VCaP (cell line): ENCODE data around the gene TMEM269.

Experiments used
- H3K27ac ChIP-seq: fragments of 450-650 bp; 2 replicates; pipeline ENCODE4 v1.5.1; 2017
- TF ChIP-seq, protein P1 (sequence below): fragments of 450-650 bp; conservative IDR thresholded peaks from 2 replicates; pipeline ENCODE4 v1.5.1; 2017; ENCODE audit warnings: mild to moderate bottlenecking, moderate library complexity

The TMEM269 gene

DNA sequence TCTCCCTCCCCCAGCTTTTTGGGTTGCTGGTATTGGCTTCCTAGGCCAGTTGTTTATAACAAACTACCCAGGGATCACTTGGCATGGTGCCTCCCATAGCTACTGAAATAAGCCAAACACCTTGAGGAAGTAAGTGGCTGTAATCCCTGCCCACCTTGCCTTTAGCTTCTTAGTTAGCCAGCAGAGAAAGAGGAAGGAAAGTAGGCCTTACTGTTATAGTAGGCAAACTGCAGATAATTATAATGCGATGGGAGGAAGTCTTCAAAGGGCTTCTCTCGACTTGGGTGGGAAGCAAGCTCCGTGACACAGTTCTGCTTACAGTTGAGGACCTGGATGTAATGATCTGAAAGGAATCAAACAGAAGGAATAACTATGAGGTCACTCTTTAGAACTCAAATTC lies 26.1 kb upstream of the TMEM269 start:
- TF ChIP-seq, protein P1, sequence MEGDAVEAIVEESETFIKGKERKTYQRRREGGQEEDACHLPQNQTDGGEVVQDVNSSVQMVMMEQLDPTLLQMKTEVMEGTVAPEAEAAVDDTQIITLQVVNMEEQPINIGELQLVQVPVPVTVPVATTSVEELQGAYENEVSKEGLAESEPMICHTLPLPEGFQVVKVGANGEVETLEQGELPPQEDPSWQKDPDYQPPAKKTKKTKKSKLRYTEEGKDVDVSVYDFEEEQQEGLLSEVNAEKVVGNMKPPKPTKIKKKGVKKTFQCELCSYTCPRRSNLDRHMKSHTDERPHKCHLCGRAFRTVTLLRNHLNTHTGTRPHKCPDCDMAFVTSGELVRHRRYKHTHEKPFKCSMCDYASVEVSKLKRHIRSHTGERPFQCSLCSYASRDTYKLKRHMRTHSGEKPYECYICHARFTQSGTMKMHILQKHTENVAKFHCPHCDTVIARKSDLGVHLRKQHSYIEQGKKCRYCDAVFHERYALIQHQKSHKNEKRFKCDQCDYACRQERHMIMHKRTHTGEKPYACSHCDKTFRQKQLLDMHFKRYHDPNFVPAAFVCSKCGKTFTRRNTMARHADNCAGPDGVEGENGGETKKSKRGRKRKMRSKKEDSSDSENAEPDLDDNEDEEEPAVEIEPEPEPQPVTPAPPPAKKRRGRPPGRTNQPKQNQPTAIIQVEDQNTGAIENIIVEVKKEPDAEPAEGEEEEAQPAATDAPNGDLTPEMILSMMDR = no peak

DNA sequence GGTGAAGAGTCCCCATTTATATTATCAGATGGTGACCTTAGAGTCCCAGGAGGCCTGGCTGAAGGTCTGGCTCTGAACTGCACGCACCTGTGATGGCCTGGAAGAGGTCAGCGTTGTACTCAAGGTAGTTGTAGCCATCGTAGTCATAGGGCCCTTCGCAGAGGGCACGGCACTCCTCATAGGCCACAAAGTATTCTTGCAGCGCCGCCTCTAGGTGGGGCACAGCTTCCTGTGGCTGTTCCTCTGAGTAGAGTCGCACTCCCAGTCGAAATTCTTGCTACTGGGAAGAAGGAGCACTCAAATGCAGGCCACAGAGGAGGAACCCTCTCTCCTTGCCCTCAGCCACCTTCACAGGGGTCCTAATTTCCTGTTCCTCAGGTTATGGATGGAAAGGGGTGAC lies 25.7 kb upstream of the TMEM269 start:
- TF ChIP-seq, protein P1 = no peak
- no peak overlapping the region for H3K27ac ChIP-seq

More for the DNA sequence above, 26.1 kb upstream of the TMEM269 start:
- no peak overlapping the region for H3K27ac ChIP-seq

DNA sequence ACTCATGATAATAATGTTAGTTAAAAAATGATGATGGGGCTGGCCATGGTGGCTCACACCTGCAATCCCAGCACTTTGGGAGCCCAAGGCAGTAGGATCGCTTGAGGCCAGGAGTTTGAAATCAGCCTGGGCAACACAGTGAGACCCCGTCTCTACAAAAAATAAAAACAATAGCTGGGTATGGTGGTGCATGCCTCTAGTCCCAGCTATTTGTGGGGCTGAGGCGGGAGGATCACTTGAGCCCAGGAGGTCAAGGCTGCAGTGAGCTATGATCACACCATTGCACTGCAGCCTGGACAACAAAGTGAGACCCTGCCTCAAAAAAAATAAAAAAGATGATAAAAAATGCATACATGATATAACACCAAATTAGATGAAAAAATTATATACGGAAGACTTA lies 23.2 kb upstream of the TMEM269 start:
- TF ChIP-seq, protein P1 = no peak
- H3K27ac ChIP-seq = no peak overlapping the region

DNA sequence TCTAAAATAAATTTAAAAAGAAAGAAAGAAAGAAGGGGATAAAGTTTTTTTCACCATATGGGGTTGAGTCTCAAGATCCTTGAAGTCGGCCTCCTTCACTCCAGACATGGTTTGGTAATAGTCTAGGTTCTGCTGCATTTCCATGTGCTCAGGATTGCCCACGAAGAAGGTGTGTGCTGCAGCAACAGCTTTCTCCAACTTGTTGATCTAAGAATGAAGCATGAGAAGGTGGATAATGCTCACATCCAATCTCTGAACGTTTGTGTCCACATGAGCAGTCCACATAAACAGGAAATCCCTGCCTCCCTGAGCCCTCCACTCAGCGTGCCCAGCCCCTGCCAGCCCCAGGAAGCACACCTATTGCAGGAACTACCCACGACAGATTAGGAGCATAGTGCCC lies 22.5 kb upstream of the TMEM269 start:
- TF ChIP-seq, protein P1 = no peak
- H3K27ac ChIP-seq = no peak overlapping the region

DNA sequence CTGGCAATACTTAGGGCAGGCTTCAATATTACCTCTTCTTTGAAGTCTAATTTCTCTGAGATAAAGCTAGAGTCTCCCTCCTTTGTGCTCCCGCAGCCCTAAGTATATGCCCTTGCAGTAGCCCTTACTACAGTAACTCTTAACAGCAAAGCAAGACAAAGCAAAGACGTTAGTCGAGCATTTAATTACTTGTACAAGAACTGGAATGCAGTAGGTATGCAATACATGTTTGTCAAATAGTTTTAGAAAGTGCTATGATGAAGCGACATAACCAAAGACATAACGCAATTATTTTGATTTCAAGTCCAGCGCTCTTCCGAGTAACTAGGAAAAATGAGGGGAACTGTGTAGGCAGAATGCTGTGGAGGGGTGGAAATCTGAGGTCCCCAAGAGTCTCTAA lies 19.5 kb upstream of the TMEM269 start:
- TF ChIP-seq, protein P1 = no peak
- H3K27ac ChIP-seq = peak overlapping the region; percentile 82; the same call in 1 of the 2 replicates

DNA sequence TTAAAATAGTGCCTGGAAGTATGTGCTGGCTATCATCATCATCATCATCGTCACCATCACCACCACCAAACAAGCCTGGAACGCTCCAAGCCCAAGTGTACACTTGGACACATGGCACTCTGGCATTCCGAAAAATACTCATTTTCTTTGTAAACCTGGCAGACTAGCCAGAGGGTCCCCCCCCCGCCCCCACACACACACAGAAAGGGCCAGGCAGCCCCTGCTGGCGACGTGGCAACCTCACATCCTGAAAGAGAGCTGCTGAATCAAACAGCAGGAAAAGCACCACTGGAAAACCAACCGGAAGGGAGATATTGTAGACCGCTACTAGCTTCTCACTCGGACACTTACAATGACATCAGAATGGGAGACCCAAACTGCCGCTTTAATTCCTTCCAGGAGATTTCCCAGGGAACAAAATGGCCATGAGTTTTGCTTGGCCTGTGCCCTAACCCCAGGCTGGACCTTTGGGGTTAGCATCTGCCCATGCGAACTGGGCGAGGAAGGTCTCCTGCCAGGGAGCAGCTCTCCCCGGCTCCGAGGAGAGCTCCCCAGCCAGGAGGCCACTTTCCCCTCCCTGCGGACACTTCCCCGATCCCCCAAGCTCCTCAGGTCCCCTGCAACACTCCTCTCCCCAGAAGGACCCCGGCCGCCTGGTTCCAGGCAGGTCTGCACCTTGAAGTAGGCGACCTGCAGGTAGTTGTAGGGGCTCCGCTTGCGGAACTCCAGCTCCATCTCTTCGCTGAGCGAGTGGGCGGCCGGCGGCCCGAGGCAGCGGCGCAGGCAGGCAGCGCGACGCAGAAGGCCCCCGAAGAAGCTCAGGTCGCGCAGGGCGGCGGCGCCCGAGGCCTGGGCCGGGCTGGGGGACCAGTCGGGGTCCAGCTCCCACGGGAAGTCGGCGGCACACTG lies 18.7 kb upstream of the TMEM269 start:
- peak overlapping the region; percentile 82 for H3K27ac ChIP-seq
- TF ChIP-seq, protein P1 = peak; percentile 68

DNA sequence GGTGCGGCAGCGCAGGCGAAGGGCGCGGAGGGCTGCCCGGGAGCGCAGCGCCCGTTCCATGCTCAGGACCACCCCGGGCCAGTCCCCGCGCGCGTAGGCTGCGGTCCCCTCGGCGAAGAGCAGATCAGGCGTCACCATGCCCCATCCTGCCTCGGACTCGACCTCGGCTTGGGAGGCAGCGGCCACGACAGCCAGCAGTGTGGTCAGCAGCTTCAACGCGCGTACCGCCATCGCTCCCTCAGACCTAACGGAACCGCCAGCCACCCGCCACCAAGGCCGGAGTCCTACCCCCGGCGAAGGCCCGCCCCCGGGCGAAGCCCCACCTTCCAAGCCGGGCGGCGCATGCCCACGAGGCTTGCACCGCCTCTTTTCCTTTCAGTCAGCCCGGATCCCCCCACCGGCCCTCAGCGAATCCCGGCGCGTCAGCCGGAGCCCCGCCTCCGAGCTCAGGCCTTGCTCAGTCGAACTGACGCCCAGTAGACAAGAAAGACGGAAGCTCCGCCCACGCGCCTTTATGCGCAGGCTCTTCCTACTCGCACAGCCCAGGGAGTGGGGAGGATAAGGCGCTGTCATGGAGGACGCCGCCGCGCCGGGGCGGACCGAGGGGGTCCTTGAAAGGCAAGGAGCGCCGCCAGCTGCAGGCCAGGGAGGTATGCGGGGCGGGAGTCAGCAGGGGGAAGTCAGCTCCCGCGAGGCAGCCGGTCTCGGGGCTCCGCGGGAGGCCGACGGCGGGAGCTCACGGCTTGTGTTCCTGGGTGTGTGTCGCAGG lies 17.9 kb upstream of the TMEM269 start, which contains the start of the genes C1orf50 and P3H1:
C1orf50 (plus strand) TSS at position 509 of the 769 bp plus-strand sequence; CDS start at position 572, 63 bp downstream.
P3H1 (minus strand) TSS at position 288 of the 769 bp plus-strand sequence; CDS start at position 231, 57 bp downstream.
- peak within 1 kb of the TSS; percentile 82 for H3K27ac ChIP-seq
- TF ChIP-seq, protein P1 = no peak
